Pancreas (tissue), 10 donors: ENCODE results near the gene ZC3H7B. TPM values are rescaled to one million over a fixed set of nuclear protein-coding genes. Genes with fewer than 3 reads are reported as not detected.

Experiments used
- ATAC-seq, 4 donors: fragments of 200-7000 bp; cut with Tn5 transposase; one replicate each; pipeline versions ENCODE4 v1.8.0 to v1.9.1; 2020; ENCODE audit warnings: mild to moderate bottlenecking in 4 of 4, moderate library complexity in 4 of 4
- DNase-seq, 6 donors: peaks; one replicate each; pipeline ENCODE4 v3.0.0-alpha.2; 2020
- FAIRE-seq: peaks from 2 replicates; lab custom pipeline; 2012; peaks lifted over from hg19 to GRCh38; lab: Jason Lieb, UNC
- H3K27ac ChIP-seq, 4 donors: fragments of 200-600 bp; sonication (generic); 1 replicate in 3 of 4; 2 replicates in 1 of 4; pipeline versions ENCODE4 v1.5.0 to v1.8.0; 2020
- H3K27me3 ChIP-seq, 4 donors: fragments of 200-600 bp; one replicate each; pipeline ENCODE4 v1.8.0; 2021
- H3K36me3 ChIP-seq, 3 donors: fragments of 200-600 bp; sonication (generic) in 1 of 3; one replicate each; pipeline versions ENCODE4 v1.5.0 to v1.8.0; 2020 to 2021
- H3K4me1 ChIP-seq, 3 donors: fragments of 200-600 bp; one replicate each; pipeline ENCODE4 v1.8.0; 2021
- H3K4me3 ChIP-seq, 4 donors: fragments of 200-600 bp; sonication (generic) in 2 of 4; one replicate each; pipeline versions ENCODE4 v1.5.0 to v1.8.0; 2020 to 2021
- H3K9me3 ChIP-seq, 4 donors: fragments of 200-600 bp; one replicate each; pipeline ENCODE4 v1.8.0; 2021
- CTCF ChIP-seq, 4 donors: fragments of 200-600 bp; sonication (generic) in 3 of 4; IDR thresholded peaks; one replicate each; pipeline versions ENCODE4 v1.5.0 to v1.8.0; 2021; ENCODE audit warnings: antibody characterized with exemption in 4 of 4
- WGBS, 2 donors: extraction: QIAGEN DNeasy Blood & Tissue Kit; methylation state at CpG; one replicate each; pipeline ENCODE4 v1.1.7; 2013; 5-methylcytosine and 5-hydroxymethylcytosine counted together
- intact Hi-C, 3 donors: fragments of 100-400 bp; cut with DNase I; formaldehyde crosslinking; loops; one replicate each; pipeline versions ENCODE4 v1.11.1 to v1.14.2; 2022
- polyA plus RNA-seq, 2 donors: library from polyadenylated mRNA; stranded (reverse); fragments of 200-250 nt; gene quantifications; one replicate each; pipeline ENCODE4 v1.2.3, GENCODE V29; 2013
- total RNA-seq, 6 donors: library from RNA; stranded (reverse); fragmentation: NEBNext Ultra II Directional in 4 of 6; extraction: Animal tissue kit (Norgen Biotek cat#: 25700) in 4 of 6; gene quantifications; one replicate each; pipeline versions ENCODE4 v1.2.1 to v1.2.4, GENCODE V29; 2021 to 2023
- donor health status: healthy with polysubstance abuse.
- donor health status: DM: no; HTN: no; CAD: no; lungs with moderate emphysema.
- donor health status: DM: no; HTN: no; CAD: no.
- donor health status: control.
- donor health status: control.
- donor health status: Bipolar disorder and iron deficiency.
- donor health status: DM: yes; HTN: yes; CAD: no.
- donor health status: DM: no; HTN: no; CAD: no.
- donor health status: DM: no; HTN: no; CAD: no.
- donor health status: DM: yes; HTN: yes; CAD: no.

ZC3H7B gene
- total and polyA plus RNA-seq, 8 donors: 20.9 to 46.8 (median 27.0) TPM

- H3K4me1 ChIP-seq: no peaks in the 10 kb centered on the region
- intact Hi-C loops: no loop called here
- WGBS, 2 donors: 81% methylated on average over 18 of the region's 18 CpGs
- no peaks in the 10 kb centered on the region for H3K27me3 ChIP-seq
- no peaks in the 10 kb centered on the region for H3K9me3 ChIP-seq
- H3K4me3 ChIP-seq: no peak overlapping the region
- H3K36me3 ChIP-seq: peaks cover 4 to 72% (median 28%) of the 10 kb centered on the region in 3 donors
- FAIRE-seq (no peak), DNase-seq (peak in 3 of 6 donors; percentile 38 to 64 (median 44)), ATAC-seq (peak in 3 of 4 donors; percentile 43 to 65 (median 51))
- H3K27ac ChIP-seq: peak overlapping the region in 1 of 4 donors; percentile 33
- no peak for TF ChIP-seq CTCF (IDR thresholded peaks at IDR 0.05)
These were observed 45.9 kb downstream of the ZC3H7B start for GRCh38 chr22:41347066-41347859.

GRCh38 chr22:41348964-41349484 is 47.7 kb downstream of the ZC3H7B start:
- 96% methylated on average over 18 to 22 of the region's 22 CpGs for WGBS, 2 donors
- FAIRE-seq (no peak), DNase-seq (no peak), ATAC-seq (no peak)
- TF ChIP-seq CTCF (IDR thresholded peaks at IDR 0.05): no peak
- Histone ChIP-seq H3K36me3 (peaks cover 0 to 75% (median 24%) of the 10 kb centered on the region in 3 donors), H3K4me3 (no peak overlapping the region), H3K9me3 (no peaks in the 10 kb centered on the region), H3K27ac (no peak overlapping the region), H3K4me1 (no peaks in the 10 kb centered on the region), H3K27me3 (no peaks in the 10 kb centered on the region)
- intact Hi-C loops: no loop called here

- Histone ChIP-seq H3K4me1 (no peaks in the 10 kb centered on the region), H3K27me3 (no peaks in the 10 kb centered on the region), H3K27ac (no peak overlapping the region), H3K4me3 (no peak overlapping the region), H3K36me3 (peaks cover 0 to 66% (median 25%) of the 10 kb centered on the region in 3 donors), H3K9me3 (no peaks in the 10 kb centered on the region)
- no peak for ATAC-seq
- no peak for DNase-seq
- FAIRE-seq: no peak
- intact Hi-C loops: no loop called here
- WGBS, 2 donors: 91 to 95% methylated on average over 4 of the region's 4 CpGs
- TF ChIP-seq CTCF (IDR thresholded peaks at IDR 0.05): no peak
These were observed 48.8 kb downstream of the ZC3H7B start for GRCh38 chr22:41350087-41350486.

- Histone ChIP-seq H3K4me3 (no peak overlapping the region), H3K27ac (no peak overlapping the region), H3K9me3 (no peaks in the 10 kb centered on the region), H3K4me1 (no peaks in the 10 kb centered on the region), H3K36me3 (peaks cover 0 to 66% (median 34%) of the 10 kb centered on the region in 3 donors), H3K27me3 (no peaks in the 10 kb centered on the region)
- 94 to 95% methylated on average over 5 of the region's 5 CpGs for WGBS, 2 donors
- no peak for TF ChIP-seq CTCF (IDR thresholded peaks at IDR 0.05)
- DNase-seq (no peak), ATAC-seq (no peak), FAIRE-seq (no peak)
- intact Hi-C loops: no loop called here
These were observed 49.7 kb downstream of the ZC3H7B start for GRCh38 chr22:41351011-41351410.

DNA sequence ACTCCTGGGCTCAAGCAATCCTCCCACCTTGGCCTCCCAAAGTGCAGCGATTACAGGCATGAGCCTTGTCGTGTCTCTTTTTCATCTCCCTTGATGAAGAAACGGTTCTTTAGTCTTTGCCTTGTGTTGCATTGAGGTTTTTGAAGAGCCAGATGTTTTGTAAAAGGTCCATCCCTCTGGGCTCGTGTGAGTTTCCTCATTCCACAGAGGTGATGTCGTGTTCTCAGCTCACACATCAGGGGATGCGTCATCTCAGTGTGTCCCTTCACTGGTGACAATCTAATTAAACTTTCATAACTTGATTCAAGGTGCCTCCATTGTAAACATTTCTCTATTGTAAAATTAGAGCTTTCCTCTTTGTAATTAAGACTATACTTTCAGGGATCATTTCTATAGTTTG is 50.7 kb downstream of the ZC3H7B start:
- no peak for TF ChIP-seq CTCF (IDR thresholded peaks at IDR 0.05)
- no peak overlapping the region for H3K27ac ChIP-seq
- ATAC-seq (peak in 1 of 4 donors; percentile 63), DNase-seq (no peak), FAIRE-seq (no peak)
- no peaks in the 10 kb centered on the region for H3K9me3 ChIP-seq
- H3K4me1 ChIP-seq: no peaks in the 10 kb centered on the region
- 71 to 72% methylated on average over 6 of the region's 6 CpGs for WGBS, 2 donors
- no peak overlapping the region for H3K4me3 ChIP-seq
- H3K27me3 ChIP-seq: no peaks in the 10 kb centered on the region
- intact Hi-C loops: no loop called here
- peaks cover 0 to 66% (median 37%) of the 10 kb centered on the region in 3 donors for H3K36me3 ChIP-seq
